AG10803 (cell line): ENCODE measurements around the gene DDAH1.
A peak's percentile ranks its signal among the peaks of the same experiment; 100 is the strongest.
"Not testable (repeated sequence)": the region's sequence is repeated elsewhere in the genome, so short reads cannot be mapped to it uniquely, and the experiment has no call there.

Source experiments
- DNase-seq: peaks from one replicate; pipeline ENCODE4 v3.0.0; 2010; ENCODE audit warnings: low read depth
- H3K4me3 ChIP-seq: 2 replicates; pipeline ENCODE4 v1.5.1; 2011; ENCODE audit warnings: mild to moderate bottlenecking, low read length, control low read depth
- TF ChIP-seq, protein P1 (sequence below): conservative IDR thresholded peaks from 2 replicates; pipeline ENCODE4 v1.5.1; 2011; ENCODE audit warnings: mild to moderate bottlenecking, low read length, control low read depth, inconsistent platforms

The DDAH1 gene

DNA sequence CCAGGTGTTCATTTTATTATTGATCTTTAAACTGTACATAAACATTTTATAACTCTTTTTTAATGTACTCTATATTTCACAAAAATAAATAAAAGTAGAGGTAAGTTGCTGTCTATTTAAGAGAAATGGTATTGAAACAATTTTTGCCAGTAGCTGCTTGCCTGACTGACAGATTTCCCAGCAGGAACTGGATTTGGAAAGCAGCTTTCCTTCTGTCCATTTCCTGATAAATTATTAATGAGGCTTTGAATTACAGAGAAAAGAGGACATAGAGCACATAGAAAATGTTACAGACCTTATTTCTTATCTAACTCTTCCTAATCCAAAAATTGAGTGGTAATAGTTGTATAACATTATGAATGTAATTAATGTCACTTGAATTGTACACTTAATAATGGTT, 108.8 kb downstream of the DDAH1 start:
- TF ChIP-seq, protein P1, sequence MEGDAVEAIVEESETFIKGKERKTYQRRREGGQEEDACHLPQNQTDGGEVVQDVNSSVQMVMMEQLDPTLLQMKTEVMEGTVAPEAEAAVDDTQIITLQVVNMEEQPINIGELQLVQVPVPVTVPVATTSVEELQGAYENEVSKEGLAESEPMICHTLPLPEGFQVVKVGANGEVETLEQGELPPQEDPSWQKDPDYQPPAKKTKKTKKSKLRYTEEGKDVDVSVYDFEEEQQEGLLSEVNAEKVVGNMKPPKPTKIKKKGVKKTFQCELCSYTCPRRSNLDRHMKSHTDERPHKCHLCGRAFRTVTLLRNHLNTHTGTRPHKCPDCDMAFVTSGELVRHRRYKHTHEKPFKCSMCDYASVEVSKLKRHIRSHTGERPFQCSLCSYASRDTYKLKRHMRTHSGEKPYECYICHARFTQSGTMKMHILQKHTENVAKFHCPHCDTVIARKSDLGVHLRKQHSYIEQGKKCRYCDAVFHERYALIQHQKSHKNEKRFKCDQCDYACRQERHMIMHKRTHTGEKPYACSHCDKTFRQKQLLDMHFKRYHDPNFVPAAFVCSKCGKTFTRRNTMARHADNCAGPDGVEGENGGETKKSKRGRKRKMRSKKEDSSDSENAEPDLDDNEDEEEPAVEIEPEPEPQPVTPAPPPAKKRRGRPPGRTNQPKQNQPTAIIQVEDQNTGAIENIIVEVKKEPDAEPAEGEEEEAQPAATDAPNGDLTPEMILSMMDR, result no peak
- no peak overlapping the region for H3K4me3 ChIP-seq
- DNase-seq, result no peak

DNA sequence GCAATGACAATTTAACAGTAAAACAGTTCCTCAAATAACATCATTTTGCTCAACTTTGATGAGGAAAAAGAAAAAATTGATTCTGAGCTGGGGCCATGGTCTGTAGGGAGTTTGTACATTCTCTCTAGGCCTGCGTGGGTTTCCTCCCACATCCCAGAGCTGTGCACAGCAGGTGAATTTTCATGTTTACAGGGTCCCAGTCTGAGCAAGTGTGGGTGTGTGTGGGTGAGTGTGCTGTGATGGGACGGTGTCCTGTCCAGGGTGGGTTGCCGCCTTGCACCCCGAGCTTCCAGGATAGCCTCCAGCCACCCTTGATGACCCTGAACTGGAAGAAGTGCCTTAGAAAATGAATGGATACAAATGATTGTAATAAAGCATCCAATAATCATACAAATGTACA, 112.9 kb downstream of the DDAH1 start:
- no peak for DNase-seq
- TF ChIP-seq, protein P1, result no peak

DNA sequence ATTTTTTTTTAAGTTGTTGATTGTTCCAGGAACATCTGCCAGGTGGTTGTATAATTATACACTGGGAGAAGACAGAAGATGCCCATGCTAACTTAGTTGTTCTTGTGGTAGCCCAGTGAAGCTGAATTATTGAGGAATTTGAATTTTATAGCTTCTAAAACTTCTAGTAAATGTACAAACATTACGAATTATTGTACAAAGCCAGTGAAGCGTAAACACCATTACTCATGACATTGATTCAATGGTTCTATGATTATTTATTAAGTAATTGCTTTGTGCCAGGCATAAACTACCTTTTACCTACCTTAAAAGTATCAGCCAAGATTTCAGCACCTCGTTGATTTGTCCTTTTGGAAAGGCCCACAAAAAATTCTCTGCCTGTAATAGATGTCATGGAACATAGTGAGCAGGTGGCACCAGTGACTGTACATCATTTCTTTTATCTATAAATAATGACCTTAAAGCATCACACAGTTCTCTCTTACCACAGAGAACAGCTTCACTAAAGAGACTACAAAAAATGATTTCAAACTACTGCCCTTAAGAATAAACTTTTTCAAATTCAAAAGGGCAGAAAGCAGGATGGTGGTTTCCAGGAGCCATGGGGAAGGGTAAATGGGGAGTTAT, 113.6 kb downstream of the DDAH1 start:
- no peak overlapping the region for H3K4me3 ChIP-seq
- TF ChIP-seq, protein P1, result no peak
- DNase-seq, result no peak

More for the DNA sequence above, 112.9 kb downstream of the DDAH1 start:
- no peak overlapping the region for H3K4me3 ChIP-seq

DNA sequence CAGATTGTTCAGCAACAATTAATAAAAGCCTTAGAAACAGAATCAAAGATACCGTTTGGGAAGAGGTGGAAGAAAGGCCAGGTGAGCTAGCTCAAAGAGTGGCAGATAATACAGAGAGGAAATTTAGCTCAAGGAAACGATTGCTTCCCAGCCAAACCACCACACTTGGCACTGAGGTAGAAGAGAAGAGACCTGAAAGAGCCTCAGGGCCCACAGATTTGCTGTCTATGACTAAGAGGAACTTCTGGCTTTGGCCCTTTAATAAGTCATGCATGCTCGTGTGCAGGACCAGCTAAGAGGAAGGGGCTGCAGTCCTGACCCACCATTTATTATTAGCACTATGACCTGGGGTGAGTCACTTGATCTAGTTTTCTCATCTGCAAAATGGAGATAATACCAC, 115.7 kb downstream of the DDAH1 start:
- no peak overlapping the region for H3K4me3 ChIP-seq
- TF ChIP-seq, protein P1, result no peak
- DNase-seq, result no peak

DNA sequence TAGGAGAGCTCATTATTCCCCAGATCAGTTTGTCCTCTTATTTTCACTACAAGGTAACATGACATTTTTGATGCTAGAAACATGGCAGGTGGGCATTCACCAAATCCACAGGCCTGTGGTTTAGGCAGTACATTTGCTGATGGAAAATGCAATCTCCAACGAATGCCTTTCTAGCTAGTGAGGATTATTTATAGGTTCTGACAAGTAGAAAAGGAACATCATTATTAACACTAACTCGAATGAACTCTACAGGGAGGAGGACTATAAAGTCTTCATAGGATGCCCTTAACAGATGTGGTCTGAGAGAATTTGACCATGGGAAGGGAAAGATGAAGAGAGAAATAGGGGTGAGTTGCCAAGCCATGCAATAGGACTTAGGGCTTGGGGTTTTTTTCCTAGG, 117.1 kb downstream of the DDAH1 start:
- no peak for DNase-seq
- H3K4me3 ChIP-seq, result no peak overlapping the region
- TF ChIP-seq, protein P1, result no peak

DNA sequence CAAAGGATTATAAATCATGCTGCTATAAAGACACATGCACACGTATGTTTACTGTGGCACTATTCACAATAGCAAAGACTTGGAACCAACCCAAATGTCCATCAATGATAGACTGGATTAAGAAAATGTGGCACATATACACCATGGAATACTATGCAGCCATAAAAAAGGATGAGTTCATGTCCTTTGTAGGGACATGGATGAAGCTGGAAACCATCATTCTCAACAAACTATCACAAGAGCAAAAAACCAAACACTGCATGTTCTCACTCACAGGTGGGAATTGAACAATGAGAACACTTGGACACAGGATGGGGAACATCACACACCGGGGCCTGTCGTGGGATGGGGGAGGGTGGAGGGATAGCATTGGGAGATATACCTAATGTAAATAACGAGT, 117.7 kb downstream of the DDAH1 start:
- not testable (repeated sequence) for H3K4me3 ChIP-seq, DNase-seq

DNA sequence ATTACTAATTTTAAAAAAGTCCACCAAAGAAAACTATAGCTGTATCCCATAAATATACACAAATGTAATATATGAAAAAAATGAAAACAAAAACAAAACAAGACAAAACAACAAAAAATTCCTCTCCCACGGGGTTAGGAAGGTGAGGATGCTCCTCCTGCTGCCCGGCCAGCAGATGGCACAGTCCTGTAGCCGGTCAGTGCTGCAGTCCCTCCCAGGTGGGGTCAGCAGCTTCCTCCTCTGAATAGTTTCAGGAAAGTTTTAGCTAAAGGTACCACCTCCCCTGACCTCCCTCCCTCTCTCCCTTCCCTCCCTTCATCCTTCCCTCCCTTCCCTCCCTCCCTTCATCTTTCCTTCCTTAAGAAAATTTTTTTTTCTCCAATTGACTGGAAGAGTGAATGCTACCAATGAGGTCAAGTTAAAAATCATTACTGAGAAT, 120.7 kb downstream of the DDAH1 start:
- TF ChIP-seq, protein P1, result peak; percentile 70
- peak; percentile 64 for DNase-seq
- no peak overlapping the region for H3K4me3 ChIP-seq
